GDM1 (cell line): ENCODE results near the gene TRIP13.
"Not testable (repeated sequence)": the region's sequence is repeated elsewhere in the genome, so short reads cannot be mapped to it uniquely, and the experiment has no call there.

ENCODE experiments used
- DNase-seq: peaks from one replicate; lab custom pipeline; 2025; lab: John Stamatoyannopoulos, UW

The TRIP13 gene

GRCh38 chr5:892394-893136 lies at the start of gene TRIP13, which contains the start of gene BRD9:
Gene TRIP13, plus strand, starts transcription at chr5:892884. Its CDS starts 115 bp downstream, at chr5:892999.
Gene BRD9, minus strand, starts transcription at chr5:892801. Its CDS starts 144 bp downstream, at chr5:892657.
- peak; percentile 71 for DNase-seq

- DNase-seq = not testable (repeated sequence)
Observed at GRCh38 chr5:843371-843770, 49.3 kb upstream of the TRIP13 start.

GRCh38 chr5:843926-844325 lies 48.8 kb upstream of the TRIP13 start:
- DNase-seq = not testable (repeated sequence)

GRCh38 chr5:844426-844825 lies 48.3 kb upstream of the TRIP13 start:
- DNase-seq = not testable (repeated sequence)

GRCh38 chr5:845031-845675 lies 47.5 kb upstream of the TRIP13 start:
- not testable (repeated sequence) for DNase-seq

GRCh38 chr5:845676-846601 lies 46.7 kb upstream of the TRIP13 start:
- DNase-seq = not testable (repeated sequence)

GRCh38 chr5:846602-847091 lies 46.0 kb upstream of the TRIP13 start:
- not testable (repeated sequence) for DNase-seq

GRCh38 chr5:847212-847611 lies 45.5 kb upstream of the TRIP13 start:
- DNase-seq = not testable (repeated sequence)

GRCh38 chr5:847736-848135 lies 44.9 kb upstream of the TRIP13 start:
- not testable (repeated sequence) for DNase-seq

GRCh38 chr5:848671-849111 lies 44.0 kb upstream of the TRIP13 start:
- DNase-seq = no peak

GRCh38 chr5:849651-850301 lies 42.9 kb upstream of the TRIP13 start:
- no peak for DNase-seq

- no peak for DNase-seq
Observed at GRCh38 chr5:850511-851006, 42.1 kb upstream of the TRIP13 start, which contains the start of gene ZDHHC11. Gene ZDHHC11, minus strand, starts transcription at chr5:850986. Its CDS starts 384 bp downstream, at chr5:850602.

- no peak for DNase-seq
Observed at GRCh38 chr5:851076-851475, 41.6 kb upstream of the TRIP13 start.

GRCh38 chr5:851553-851952 lies 41.1 kb upstream of the TRIP13 start:
- no peak for DNase-seq

- no peak for DNase-seq
Observed at GRCh38 chr5:852018-852417, 40.7 kb upstream of the TRIP13 start.

GRCh38 chr5:852431-853401 lies 40.0 kb upstream of the TRIP13 start:
- DNase-seq = no peak

- not testable (repeated sequence) for DNase-seq
Observed at GRCh38 chr5:853416-854090, 39.1 kb upstream of the TRIP13 start.

GRCh38 chr5:854217-854616 lies 38.5 kb upstream of the TRIP13 start:
- DNase-seq = no peak
